NCI-H2107 treated with DMSO at 0.1 percent for 48 hours (cell line): ENCODE results near the gene NPY2R.

Source experiments
- DNase-seq: peaks from one replicate; lab custom pipeline; 2025; ENCODE audit not compliant: unreplicated experiment; lab: John Stamatoyannopoulos, UW

NPY2R gene

GRCh38 chr4:155248002-155248896 is 39.8 kb downstream of the NPY2R start:
- no peak for DNase-seq

- DNase-seq = no peak
Measured at GRCh38 chr4:155249016-155249566, 40.7 kb downstream of the NPY2R start.

GRCh38 chr4:155252327-155252726 is 43.9 kb downstream of the NPY2R start:
- no peak for DNase-seq

- no peak for DNase-seq
Measured at GRCh38 chr4:155263480-155263879, 55.0 kb downstream of the NPY2R start.

- no peak for DNase-seq
Measured at GRCh38 chr4:155265113-155265512, 56.7 kb downstream of the NPY2R start.
